GM23338 (cell line): ENCODE data around the gene MAD1L1. TPM values are rescaled to one million over a fixed set of nuclear protein-coding genes. Genes with fewer than 3 reads are reported as not detected.

Source experiments
- ATAC-seq: fragments of 200-7000 bp; cut with Tn5 transposase; 3 replicates; pipeline ENCODE4 v1.9.1; 2020
- DNase-seq: peaks from one replicate; pipeline ENCODE4 v3.0.0-alpha.2; 2015; ENCODE audit warnings: low spot score
- H2AFZ ChIP-seq: fragments of 200-600 bp; sonication (generic); 2 replicates; pipeline ENCODE4 v1.8.0; 2016; ENCODE audit warnings: antibody characterized with exemption, mild to moderate bottlenecking, moderate library complexity
- H3F3A ChIP-seq: fragments of 200-600 bp; sonication (generic); replicated peaks from 2 replicates; pipeline ENCODE4 v1.8.0; 2017; ENCODE audit warnings: antibody characterized with exemption, mixed run types, low read depth
- H3K27ac ChIP-seq: fragments of 200-600 bp; sonication (generic); 2 replicates; pipeline ENCODE4 v1.6.1; 2016; ENCODE audit warnings: low read depth
- H3K27me3 ChIP-seq: fragments of 200-600 bp; sonication (generic); 2 replicates; pipeline ENCODE4 v1.8.0; 2016; ENCODE audit warnings: mild to moderate bottlenecking, mixed run types, moderate library complexity; ENCODE audit not compliant: insufficient read depth
- H3K36me3 ChIP-seq: fragments of 200-600 bp; sonication (generic); 2 replicates; pipeline ENCODE4 v1.8.0; 2016; ENCODE audit warnings: mild to moderate bottlenecking; ENCODE audit not compliant: insufficient read depth
- H3K4me1 ChIP-seq: fragments of 200-600 bp; sonication (generic); 2 replicates; pipeline ENCODE4 v1.8.0; 2016; ENCODE audit warnings: mild to moderate bottlenecking, moderate library complexity; ENCODE audit not compliant: insufficient read depth
- H3K4me2 ChIP-seq: fragments of 200-600 bp; sonication (generic); 2 replicates; pipeline ENCODE4 v1.7.1; 2017; ENCODE audit warnings: mixed run types
- H3K4me3 ChIP-seq: fragments of 200-600 bp; sonication (generic); 2 replicates; pipeline ENCODE4 v1.6.1; 2016; ENCODE audit warnings: mixed run types
- H3K79me2 ChIP-seq: fragments of 200-600 bp; sonication (generic); replicated peaks from 2 replicates; pipeline ENCODE4 v1.8.0; 2017; ENCODE audit warnings: mild to moderate bottlenecking; ENCODE audit not compliant: insufficient read depth
- H3K9me2 ChIP-seq: fragments of 200-600 bp; sonication (generic); 2 replicates; pipeline ENCODE4 v1.8.0; 2017; ENCODE audit not compliant: insufficient read depth
- H4K20me1 ChIP-seq: fragments of 200-600 bp; sonication (generic); replicated peaks from 2 replicates; pipeline ENCODE4 v1.8.0; 2017; ENCODE audit warnings: mild to moderate bottlenecking; ENCODE audit not compliant: insufficient read depth
- H3K27ac Mint-ChIP-seq: 2 replicates; pipeline ENCODE4 v1.8.0; 2020; ENCODE audit warnings: inconsistent platforms, mild to moderate bottlenecking, moderate library complexity, mixed read lengths
- H3K27me3 Mint-ChIP-seq: 3 replicates; pipeline ENCODE4 v1.8.0; 2022; ENCODE audit warnings: low read depth, mild to moderate bottlenecking, moderate library complexity, mixed read lengths, inconsistent platforms; ENCODE audit not compliant: insufficient read depth, poor library complexity
- H3K36me3 Mint-ChIP-seq: 3 replicates; pipeline ENCODE4 v1.8.0; 2021; ENCODE audit warnings: low read depth, mild to moderate bottlenecking, inconsistent platforms, moderate library complexity, mixed read lengths
- H3K4me1 Mint-ChIP-seq: 3 replicates; pipeline ENCODE4 v1.8.0; 2020; ENCODE audit warnings: mild to moderate bottlenecking, inconsistent platforms, mixed read lengths
- H3K4me3 Mint-ChIP-seq: 3 replicates; pipeline ENCODE4 v1.8.0; 2021; ENCODE audit warnings: moderate library complexity, mild to moderate bottlenecking, inconsistent platforms, mixed read lengths
- H3K9me3 Mint-ChIP-seq: 3 replicates; pipeline ENCODE4 v1.8.0; 2020; ENCODE audit warnings: moderate library complexity, mild to moderate bottlenecking, inconsistent platforms, mixed read lengths
- CTCF ChIP-seq, 2 experiments: fragments of 200-600 bp in 1 of 2; sonication (generic) in 1 of 2; conservative IDR thresholded peaks; 2 replicates each; pipeline versions ENCODE4 v1.5.1 to v1.6.1; 2016 to 2017; ENCODE audit warnings: antibody characterized with exemption in 2 of 2, low read depth in 2 of 2, mild to moderate bottlenecking in 2 of 2, moderate library complexity in 1 of 2
- EZH2 ChIP-seq: fragments of 200-600 bp; sonication (generic); IDR thresholded peaks from one replicate; pipeline ENCODE4 v1.8.0; 2017; ENCODE audit warnings: antibody characterized with exemption, mild to moderate bottlenecking, low read depth; ENCODE audit not compliant: unreplicated experiment
- EZH2phosphoT487 ChIP-seq: fragments of 200-600 bp; sonication (generic); IDR thresholded peaks from one replicate; pipeline ENCODE4 v1.8.1; 2018; ENCODE audit warnings: antibody characterized with exemption; ENCODE audit not compliant: unreplicated experiment
- NANOG ChIP-seq: IDR thresholded peaks from 2 replicates; pipeline ENCODE4 v1.6.1; 2016; ENCODE audit warnings: antibody characterized with exemption, borderline replicate concordance
- POLR2AphosphoS5 ChIP-seq: IDR thresholded peaks from 2 replicates; pipeline ENCODE4 v1.6.1; 2016; ENCODE audit warnings: antibody characterized with exemption, low read depth
- ZNF114 ChIP-seq: fragments of 250-450 bp; sonication (Bioruptor Pico); IDR thresholded peaks from 2 replicates; pipeline ENCODE4 v1.5.0; 2020; ENCODE audit warnings: mild to moderate bottlenecking, moderate library complexity
- ZNF462 ChIP-seq: fragments of 250-450 bp; sonication (Bioruptor Pico); IDR thresholded peaks from 2 replicates; pipeline ENCODE4 v1.5.0; 2020; ENCODE audit warnings: mild to moderate bottlenecking, moderate library complexity
- polyA plus RNA-seq: library from polyadenylated mRNA; unstranded; fragments of >200 nt; fragmentation: Nextera tagmentation; extraction: Ambion mirVana; gene quantifications from 2 replicates; pipeline ENCODE4 v1.2.1, GENCODE V29; 2016
- total RNA-seq: library from RNA; depleted of rRNA; stranded (reverse); fragments of >200 nt; shearing (Covaris generic); gene quantifications from 2 replicates; pipeline ENCODE4 v1.2.3, GENCODE V29; 2014

The MAD1L1 gene
- total and polyA plus RNA-seq, 2 experiments from 2014 or later = 40.3 to 59.3 TPM

GRCh38 chr7:1809070-1809469, 423.7 kb downstream of the MAD1L1 start:
- H3F3A ChIP-seq = no peaks in the 10 kb centered on the region
- no peaks in the 10 kb centered on the region for H4K20me1 ChIP-seq
- H3K27ac ChIP-seq = no peak overlapping the region
- no peaks in the 10 kb centered on the region for H3K36me3 ChIP-seq
- H3K4me2 ChIP-seq = no peak overlapping the region
- no peak for DNase-seq
- Mint-ChIP-seq H3K4me1 (peaks cover 3% of the 10 kb centered on the region), H3K9me3 (peaks cover 4% of the 10 kb centered on the region), H3K36me3 (no peaks in the 10 kb centered on the region), H3K27ac (no peak overlapping the region), H3K27me3 (peaks cover 8% of the 10 kb centered on the region), H3K4me3 (no peak overlapping the region)
- H3K27me3 ChIP-seq = no peaks in the 10 kb centered on the region
- no peaks in the 10 kb centered on the region for H3K79me2 ChIP-seq
- no peak overlapping the region for H2AFZ ChIP-seq
- no peaks in the 10 kb centered on the region for H3K4me1 ChIP-seq
- no peak for TF ChIP-seq ZNF462 (CRISPR knock-in tag)
- no peak for TF ChIP-seq EZH2phosphoT487
- TF ChIP-seq ZNF114 (CRISPR knock-in tag) = no peak
- TF ChIP-seq NANOG = no peak
- no peak for TF ChIP-seq EZH2
- TF ChIP-seq CTCF (conservative IDR thresholded peaks at IDR 0.05; ENCODE audit: low read depth in 2 of 2) = no peak
- no peak for TF ChIP-seq POLR2AphosphoS5
- H3K9me2 ChIP-seq = no peaks in the 10 kb centered on the region
- no peak for ATAC-seq
- H3K4me3 ChIP-seq = no peak overlapping the region
